Liver (tissue), 9 donors: ENCODE results near the gene CFAP410. TPM values are rescaled to one million over a fixed set of nuclear protein-coding genes. Genes with fewer than 3 reads are reported as not detected.

ENCODE experiments used
- DNase-seq: peaks from one replicate; pipeline ENCODE4 v3.0.0-alpha.2; 2017; ENCODE audit warnings: low spot score
- H3K27ac ChIP-seq, 2 donors: one replicate each; pipeline ENCODE4 v1.7.0; 2013; ENCODE audit warnings: inconsistent platforms in 2 of 2, low read length in 2 of 2, control low read depth in 1 of 2, low read depth in 1 of 2, mild to moderate bottlenecking in 1 of 2
- H3K27me3 ChIP-seq, 4 donors: one replicate each; pipeline versions ENCODE4 v1.6.1 to v1.7.0; 2013; ENCODE audit warnings: low read length in 3 of 4, inconsistent platforms in 1 of 4, mild to moderate bottlenecking in 1 of 4, moderate library complexity in 1 of 4; ENCODE audit not compliant: control insufficient read depth in 4 of 4, insufficient read depth in 4 of 4
- H3K36me3 ChIP-seq, 4 donors: one replicate each; pipeline versions ENCODE4 v1.6.1 to v1.7.0; 2013; ENCODE audit warnings: low read length in 3 of 4, mild to moderate bottlenecking in 3 of 4, low read depth in 1 of 4, moderate library complexity in 1 of 4; ENCODE audit not compliant: control insufficient read depth in 4 of 4, insufficient read depth in 3 of 4
- H3K4me1 ChIP-seq, 4 donors: one replicate each; pipeline versions ENCODE4 v1.6.1 to v1.7.0; 2013; ENCODE audit warnings: low read length in 3 of 4, mild to moderate bottlenecking in 3 of 4, moderate library complexity in 1 of 4; ENCODE audit not compliant: control insufficient read depth in 4 of 4, insufficient read depth in 4 of 4
- H3K4me3 ChIP-seq, 3 donors: one replicate each; pipeline versions ENCODE4 v1.6.1 to v1.7.0; 2013; ENCODE audit warnings: low read length in 3 of 3, control low read depth in 1 of 3, low read depth in 1 of 3, mild to moderate bottlenecking in 1 of 3
- H3K9ac ChIP-seq, 2 donors: one replicate each; pipeline ENCODE4 v1.7.0; 2013; ENCODE audit warnings: low read length in 2 of 2, mild to moderate bottlenecking in 2 of 2, moderate library complexity in 2 of 2, control low read depth in 1 of 2, low read depth in 1 of 2
- H3K9me3 ChIP-seq, 4 donors: one replicate each; pipeline versions ENCODE4 v1.6.1 to v1.7.0; 2013; ENCODE audit warnings: low read length in 3 of 4; ENCODE audit not compliant: control insufficient read depth in 4 of 4
- EGR1 ChIP-seq, 2 donors: IDR thresholded peaks; 2 replicates each; pipeline ENCODE4 v1.6.1; 2016 to 2018; ENCODE audit warnings: antibody characterized with exemption in 2 of 2, low read depth in 2 of 2
- FOXA1 ChIP-seq: IDR thresholded peaks from 2 replicates; pipeline ENCODE4 v1.6.1; 2016; ENCODE audit warnings: antibody characterized with exemption
- FOXA2 ChIP-seq: IDR thresholded peaks from 2 replicates; pipeline ENCODE4 v1.6.1; 2016; ENCODE audit warnings: antibody characterized with exemption
- GABPA ChIP-seq, 2 donors: IDR thresholded peaks in 1 of 2; conservative IDR thresholded peaks in 1 of 2; 2 replicates each; pipeline ENCODE4 v1.6.1; 2016; ENCODE audit warnings: antibody characterized with exemption in 2 of 2, mild to moderate bottlenecking in 1 of 2, moderate library complexity in 1 of 2
- HNF4A ChIP-seq, 2 donors: conservative IDR thresholded peaks; 2 replicates each; pipeline ENCODE4 v1.6.1; 2016; ENCODE audit warnings: antibody characterized with exemption in 2 of 2, mild to moderate bottlenecking in 2 of 2
- HNF4G ChIP-seq: IDR thresholded peaks from 2 replicates; pipeline ENCODE4 v1.6.1; 2016; ENCODE audit warnings: antibody characterized with exemption
- JUND ChIP-seq, 2 donors: IDR thresholded peaks; 2 replicates each; pipeline ENCODE4 v1.6.1; 2016; ENCODE audit warnings: antibody characterized with exemption in 2 of 2
- NR2F2 ChIP-seq: IDR thresholded peaks from 2 replicates; pipeline ENCODE4 v1.6.1; 2016; ENCODE audit warnings: antibody characterized with exemption
- RAD21 ChIP-seq, 2 donors: IDR thresholded peaks; 2 replicates each; pipeline ENCODE4 v1.6.1; 2016; ENCODE audit warnings: antibody characterized with exemption in 2 of 2, mild to moderate bottlenecking in 2 of 2
- RXRA ChIP-seq, 2 donors: IDR thresholded peaks; 2 replicates each; pipeline ENCODE4 v1.6.1; 2017 to 2018; ENCODE audit warnings: antibody characterized with exemption in 2 of 2, mild to moderate bottlenecking in 1 of 2
- SP1 ChIP-seq: IDR thresholded peaks from 2 replicates; pipeline ENCODE4 v1.6.1; 2018; ENCODE audit warnings: antibody characterized with exemption, mild to moderate bottlenecking
- TAF1 ChIP-seq: conservative IDR thresholded peaks from 2 replicates; pipeline ENCODE4 v1.6.1; 2016; ENCODE audit warnings: antibody characterized with exemption, mild to moderate bottlenecking
- YY1 ChIP-seq: IDR thresholded peaks from 2 replicates; pipeline ENCODE4 v1.6.1; 2016; ENCODE audit warnings: antibody characterized with exemption, mild to moderate bottlenecking
- WGBS: extraction: QIAGEN DNeasy Blood & Tissue Kit; methylation state at CpG from one replicate; pipeline ENCODE4 v1.1.7; 2013; 5-methylcytosine and 5-hydroxymethylcytosine counted together
- polyA plus RNA-seq, 2 donors: library from polyadenylated mRNA; stranded (reverse) in 1 of 2; unstranded in 1 of 2; fragments of 200-250 nt in 1 of 2; fragments of >200 nt in 1 of 2; fragmentation: Nextera tagmentation in 1 of 2; extraction: Ambion mirVana in 1 of 2; gene quantifications; one replicate each; pipeline versions ENCODE4 v1.2.1 to v1.2.3, GENCODE V29; 2013 to 2015
- total RNA-seq, 2 donors: library from RNA; depleted of rRNA; stranded (reverse); fragments of >200 nt; gene quantifications; one replicate each; pipeline ENCODE4 v1.2.3, GENCODE V29; 2014
- TF ChIP-seq, protein P1 (sequence below): IDR thresholded peaks from 2 replicates; pipeline ENCODE4 v1.6.1; 2016; ENCODE audit warnings: antibody characterized with exemption
- TF ChIP-seq, protein P2 (sequence below): fragments of 150-350 bp; IDR thresholded peaks from 2 replicates; pipeline ENCODE4 v1.5.1; 2017; ENCODE audit warnings: improper control_type of control experiment, low read depth, low read length; ENCODE audit not compliant: missing input control
- TF ChIP-seq, protein P3 (sequence below): IDR thresholded peaks from 2 replicates; pipeline ENCODE4 v1.6.1; 2016; ENCODE audit warnings: antibody characterized with exemption
- TF ChIP-seq, protein P4 (sequence below): IDR thresholded peaks from 2 replicates; pipeline ENCODE4 v1.6.1; 2016; ENCODE audit warnings: antibody characterized with exemption
- TF ChIP-seq, protein P5 (sequence below): IDR thresholded peaks from 2 replicates; pipeline ENCODE4 v1.6.1; 2016; ENCODE audit warnings: antibody characterized with exemption, mild to moderate bottlenecking
- donor health status: healthy.
- donor health status: healthy.
- donor health status: healthy.
- donor health status: healthy.
- donor health status: healthy.

Gene CFAP410
- total and polyA plus RNA-seq, 4 donors, result 7.9 to 16.3 (median 12.3) TPM

DNA sequence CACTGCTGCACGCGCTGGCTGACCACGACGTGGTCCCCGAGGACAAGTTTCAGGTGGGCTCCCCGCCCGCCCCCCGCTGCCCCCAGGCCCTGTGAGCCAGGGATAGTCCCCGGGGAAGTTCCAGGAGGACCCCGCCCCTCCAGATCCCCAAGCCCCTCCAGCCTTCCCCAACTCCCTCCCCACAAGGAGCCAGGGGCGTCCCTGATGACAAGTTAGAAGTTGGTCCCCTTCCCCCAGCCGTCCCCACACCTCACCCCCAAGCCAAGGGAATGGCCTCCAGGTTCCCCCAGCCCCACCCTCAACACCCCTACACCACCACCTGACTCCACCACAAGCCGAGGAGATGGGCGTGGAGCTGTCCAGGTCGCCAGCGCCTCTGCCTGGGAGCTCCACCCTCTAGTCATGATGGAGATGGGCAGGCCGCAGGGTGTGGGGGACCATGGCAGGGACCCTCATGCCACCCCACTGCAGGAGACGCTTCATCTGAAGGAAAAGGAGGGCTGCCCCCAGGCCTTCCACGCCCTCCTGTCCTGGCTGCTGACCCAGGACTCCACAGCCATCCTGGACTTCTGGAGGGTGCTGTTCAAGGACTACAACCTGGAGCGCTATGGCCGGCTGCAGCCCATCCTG is 53.0 kb downstream of the CFAP410 start:
- 67% methylated on average over 21 of the region's 21 CpGs for WGBS
- TF ChIP-seq HNF4A (conservative IDR thresholded peaks at IDR 0.05), result no peak
- no peak for TF ChIP-seq SP1
- Histone ChIP-seq H3K9me3 (no peaks in the 10 kb centered on the region), H3K4me1 (no peaks in the 10 kb centered on the region), H3K4me3 (no peak overlapping the region), H3K36me3 (no peaks in the 10 kb centered on the region), H3K9ac (no peak overlapping the region), H3K27me3 (no peaks in the 10 kb centered on the region), H3K27ac (no peak overlapping the region)
- DNase-seq, result no peak

- Histone ChIP-seq H3K27me3 (no peaks in the 10 kb centered on the region), H3K9ac (no peak within 1 kb of the TSS), H3K27ac (no peak within 1 kb of the TSS), H3K4me1 (no peaks in the 10 kb centered on the region), H3K4me3 (no peak within 1 kb of the TSS), H3K9me3 (no peaks in the 10 kb centered on the region), H3K36me3 (no peaks in the 10 kb centered on the region)
- no peak for DNase-seq
- TF ChIP-seq, protein P1, sequence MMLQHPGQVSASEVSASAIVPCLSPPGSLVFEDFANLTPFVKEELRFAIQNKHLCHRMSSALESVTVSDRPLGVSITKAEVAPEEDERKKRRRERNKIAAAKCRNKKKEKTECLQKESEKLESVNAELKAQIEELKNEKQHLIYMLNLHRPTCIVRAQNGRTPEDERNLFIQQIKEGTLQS, result no peak
- no peak for TF ChIP-seq SP1
- no peak for TF ChIP-seq TAF1
- no peak for TF ChIP-seq NR2F2
- TF ChIP-seq FOXA2, result no peak
- no peak for TF ChIP-seq EGR1 (IDR thresholded peaks at IDR 0.05; ENCODE audit: low read depth in 2 of 2)
- no peak for TF ChIP-seq HNF4A (conservative IDR thresholded peaks at IDR 0.05)
- TF ChIP-seq, protein P2, sequence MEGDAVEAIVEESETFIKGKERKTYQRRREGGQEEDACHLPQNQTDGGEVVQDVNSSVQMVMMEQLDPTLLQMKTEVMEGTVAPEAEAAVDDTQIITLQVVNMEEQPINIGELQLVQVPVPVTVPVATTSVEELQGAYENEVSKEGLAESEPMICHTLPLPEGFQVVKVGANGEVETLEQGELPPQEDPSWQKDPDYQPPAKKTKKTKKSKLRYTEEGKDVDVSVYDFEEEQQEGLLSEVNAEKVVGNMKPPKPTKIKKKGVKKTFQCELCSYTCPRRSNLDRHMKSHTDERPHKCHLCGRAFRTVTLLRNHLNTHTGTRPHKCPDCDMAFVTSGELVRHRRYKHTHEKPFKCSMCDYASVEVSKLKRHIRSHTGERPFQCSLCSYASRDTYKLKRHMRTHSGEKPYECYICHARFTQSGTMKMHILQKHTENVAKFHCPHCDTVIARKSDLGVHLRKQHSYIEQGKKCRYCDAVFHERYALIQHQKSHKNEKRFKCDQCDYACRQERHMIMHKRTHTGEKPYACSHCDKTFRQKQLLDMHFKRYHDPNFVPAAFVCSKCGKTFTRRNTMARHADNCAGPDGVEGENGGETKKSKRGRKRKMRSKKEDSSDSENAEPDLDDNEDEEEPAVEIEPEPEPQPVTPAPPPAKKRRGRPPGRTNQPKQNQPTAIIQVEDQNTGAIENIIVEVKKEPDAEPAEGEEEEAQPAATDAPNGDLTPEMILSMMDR, result no peak
- no peak for TF ChIP-seq RAD21 (IDR thresholded peaks at IDR 0.05)
- TF ChIP-seq FOXA1, result no peak
- TF ChIP-seq GABPA (IDR thresholded peaks at IDR 0.05 in 1 of 2, conservative IDR thresholded peaks at IDR 0.05 in 1 of 2), result no peak
- no peak for TF ChIP-seq JUND (IDR thresholded peaks at IDR 0.05)
- TF ChIP-seq YY1, result no peak
- TF ChIP-seq, protein P3, sequence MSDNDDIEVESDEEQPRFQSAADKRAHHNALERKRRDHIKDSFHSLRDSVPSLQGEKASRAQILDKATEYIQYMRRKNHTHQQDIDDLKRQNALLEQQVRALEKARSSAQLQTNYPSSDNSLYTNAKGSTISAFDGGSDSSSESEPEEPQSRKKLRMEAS, result no peak
- TF ChIP-seq, protein P4, sequence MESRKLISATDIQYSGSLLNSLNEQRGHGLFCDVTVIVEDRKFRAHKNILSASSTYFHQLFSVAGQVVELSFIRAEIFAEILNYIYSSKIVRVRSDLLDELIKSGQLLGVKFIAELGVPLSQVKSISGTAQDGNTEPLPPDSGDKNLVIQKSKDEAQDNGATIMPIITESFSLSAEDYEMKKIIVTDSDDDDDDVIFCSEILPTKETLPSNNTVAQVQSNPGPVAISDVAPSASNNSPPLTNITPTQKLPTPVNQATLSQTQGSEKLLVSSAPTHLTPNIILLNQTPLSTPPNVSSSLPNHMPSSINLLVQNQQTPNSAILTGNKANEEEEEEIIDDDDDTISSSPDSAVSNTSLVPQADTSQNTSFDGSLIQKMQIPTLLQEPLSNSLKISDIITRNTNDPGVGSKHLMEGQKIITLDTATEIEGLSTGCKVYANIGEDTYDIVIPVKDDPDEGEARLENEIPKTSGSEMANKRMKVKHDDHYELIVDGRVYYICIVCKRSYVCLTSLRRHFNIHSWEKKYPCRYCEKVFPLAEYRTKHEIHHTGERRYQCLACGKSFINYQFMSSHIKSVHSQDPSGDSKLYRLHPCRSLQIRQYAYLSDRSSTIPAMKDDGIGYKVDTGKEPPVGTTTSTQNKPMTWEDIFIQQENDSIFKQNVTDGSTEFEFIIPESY, result no peak
- no peak for TF ChIP-seq HNF4G
- TF ChIP-seq RXRA (IDR thresholded peaks at IDR 0.05), result no peak
- TF ChIP-seq, protein P5, sequence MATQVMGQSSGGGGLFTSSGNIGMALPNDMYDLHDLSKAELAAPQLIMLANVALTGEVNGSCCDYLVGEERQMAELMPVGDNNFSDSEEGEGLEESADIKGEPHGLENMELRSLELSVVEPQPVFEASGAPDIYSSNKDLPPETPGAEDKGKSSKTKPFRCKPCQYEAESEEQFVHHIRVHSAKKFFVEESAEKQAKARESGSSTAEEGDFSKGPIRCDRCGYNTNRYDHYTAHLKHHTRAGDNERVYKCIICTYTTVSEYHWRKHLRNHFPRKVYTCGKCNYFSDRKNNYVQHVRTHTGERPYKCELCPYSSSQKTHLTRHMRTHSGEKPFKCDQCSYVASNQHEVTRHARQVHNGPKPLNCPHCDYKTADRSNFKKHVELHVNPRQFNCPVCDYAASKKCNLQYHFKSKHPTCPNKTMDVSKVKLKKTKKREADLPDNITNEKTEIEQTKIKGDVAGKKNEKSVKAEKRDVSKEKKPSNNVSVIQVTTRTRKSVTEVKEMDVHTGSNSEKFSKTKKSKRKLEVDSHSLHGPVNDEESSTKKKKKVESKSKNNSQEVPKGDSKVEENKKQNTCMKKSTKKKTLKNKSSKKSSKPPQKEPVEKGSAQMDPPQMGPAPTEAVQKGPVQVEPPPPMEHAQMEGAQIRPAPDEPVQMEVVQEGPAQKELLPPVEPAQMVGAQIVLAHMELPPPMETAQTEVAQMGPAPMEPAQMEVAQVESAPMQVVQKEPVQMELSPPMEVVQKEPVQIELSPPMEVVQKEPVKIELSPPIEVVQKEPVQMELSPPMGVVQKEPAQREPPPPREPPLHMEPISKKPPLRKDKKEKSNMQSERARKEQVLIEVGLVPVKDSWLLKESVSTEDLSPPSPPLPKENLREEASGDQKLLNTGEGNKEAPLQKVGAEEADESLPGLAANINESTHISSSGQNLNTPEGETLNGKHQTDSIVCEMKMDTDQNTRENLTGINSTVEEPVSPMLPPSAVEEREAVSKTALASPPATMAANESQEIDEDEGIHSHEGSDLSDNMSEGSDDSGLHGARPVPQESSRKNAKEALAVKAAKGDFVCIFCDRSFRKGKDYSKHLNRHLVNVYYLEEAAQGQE, result no peak
- WGBS, result 37% methylated on average over 56 of the region's 56 CpGs
These were observed 53.8 kb downstream of the CFAP410 start, which contains the start of gene AIRE for GRCh38 chr21:44285138-44285992. Gene AIRE, plus strand, starts transcription at chr21:44285876. Its CDS starts 131 bp downstream, at chr21:44286007.
